ENCODE measurements around the gene P2RX6.

Gene P2RX6

GRCh38 chr22:20991252-20992055 lies 23.5 kb upstream of the P2RX6 start:
- H3K27me3 ChIP-seq: no peaks in the 10 kb centered on the region
- no peak overlapping the region for H3K27ac ChIP-seq
- no peak for DNase-seq
- no peak overlapping the region for H3K4me3 ChIP-seq
- H3K36me3 ChIP-seq: peaks cover 33 to 97% (median 63%) of the 10 kb centered on the region in 3 donors
- H3K9me3 ChIP-seq: no peaks in the 10 kb centered on the region
- intact Hi-C loops (cut with DNase I; ENCODE audit: low total_unique reads): no loop called here
- H3K4me1 ChIP-seq: no peaks in the 10 kb centered on the region
- TF ChIP-seq CTCF (IDR thresholded peaks at IDR 0.05): no peak

- H3K4me3 ChIP-seq: no peak overlapping the region
- no peak overlapping the region for H3K27ac ChIP-seq
- H3K4me1 ChIP-seq: no peaks in the 10 kb centered on the region
- intact Hi-C loops (cut with DNase I; ENCODE audit: low total_unique reads): no loop called here
- H3K9me3 ChIP-seq: no peaks in the 10 kb centered on the region
- H3K36me3 ChIP-seq: peaks cover 33 to 97% (median 65%) of the 10 kb centered on the region in 3 donors
- no peaks in the 10 kb centered on the region for H3K27me3 ChIP-seq
- DNase-seq: no peak
- TF ChIP-seq CTCF (IDR thresholded peaks at IDR 0.05): no peak
Observed at GRCh38 chr22:20992056-20992442, 22.9 kb upstream of the P2RX6 start.

- Histone ChIP-seq H3K36me3 (peaks cover 28 to 97% (median 63%) of the 10 kb centered on the region in 3 donors), H3K27ac (no peak overlapping the region), H3K4me1 (no peaks in the 10 kb centered on the region), H3K4me3 (no peak overlapping the region), H3K27me3 (no peaks in the 10 kb centered on the region), H3K9me3 (no peaks in the 10 kb centered on the region)
- intact Hi-C loops (cut with DNase I; ENCODE audit: low total_unique reads): no loop called here
- DNase-seq: no peak
- TF ChIP-seq CTCF (IDR thresholded peaks at IDR 0.05): no peak
Observed at GRCh38 chr22:20992456-20993303, 22.3 kb upstream of the P2RX6 start.

GRCh38 chr22:20993304-20994127 lies 21.4 kb upstream of the P2RX6 start:
- Histone ChIP-seq H3K4me1 (no peaks in the 10 kb centered on the region), H3K9me3 (no peaks in the 10 kb centered on the region), H3K27ac (no peak overlapping the region), H3K27me3 (no peaks in the 10 kb centered on the region), H3K36me3 (peaks cover 25 to 97% (median 63%) of the 10 kb centered on the region in 3 donors), H3K4me3 (no peak overlapping the region)
- intact Hi-C loops (cut with DNase I; ENCODE audit: low total_unique reads): no loop called here
- no peak for TF ChIP-seq CTCF (IDR thresholded peaks at IDR 0.05)
- no peak for DNase-seq

- DNase-seq: no peak
- Histone ChIP-seq H3K36me3 (peaks cover 25 to 94% (median 67%) of the 10 kb centered on the region in 3 donors), H3K4me3 (no peak overlapping the region), H3K27ac (no peak overlapping the region), H3K9me3 (no peaks in the 10 kb centered on the region), H3K4me1 (peaks cover 0 to 3% (median under 1%) of the 10 kb centered on the region in 4 donors), H3K27me3 (no peaks in the 10 kb centered on the region)
- intact Hi-C loops (cut with DNase I; ENCODE audit: low total_unique reads): no loop called here
- no peak for TF ChIP-seq CTCF (IDR thresholded peaks at IDR 0.05)
Observed at GRCh38 chr22:20994128-20994901, 20.6 kb upstream of the P2RX6 start.
